NCI-H82 treated with DMSO at 0.1 percent for 48 hours (cell line): ENCODE data around the gene MYL7.

Experiments
- DNase-seq: peaks from one replicate; lab custom pipeline; 2025; ENCODE audit not compliant: unreplicated experiment; lab: John Stamatoyannopoulos, UW

Gene MYL7

DNA sequence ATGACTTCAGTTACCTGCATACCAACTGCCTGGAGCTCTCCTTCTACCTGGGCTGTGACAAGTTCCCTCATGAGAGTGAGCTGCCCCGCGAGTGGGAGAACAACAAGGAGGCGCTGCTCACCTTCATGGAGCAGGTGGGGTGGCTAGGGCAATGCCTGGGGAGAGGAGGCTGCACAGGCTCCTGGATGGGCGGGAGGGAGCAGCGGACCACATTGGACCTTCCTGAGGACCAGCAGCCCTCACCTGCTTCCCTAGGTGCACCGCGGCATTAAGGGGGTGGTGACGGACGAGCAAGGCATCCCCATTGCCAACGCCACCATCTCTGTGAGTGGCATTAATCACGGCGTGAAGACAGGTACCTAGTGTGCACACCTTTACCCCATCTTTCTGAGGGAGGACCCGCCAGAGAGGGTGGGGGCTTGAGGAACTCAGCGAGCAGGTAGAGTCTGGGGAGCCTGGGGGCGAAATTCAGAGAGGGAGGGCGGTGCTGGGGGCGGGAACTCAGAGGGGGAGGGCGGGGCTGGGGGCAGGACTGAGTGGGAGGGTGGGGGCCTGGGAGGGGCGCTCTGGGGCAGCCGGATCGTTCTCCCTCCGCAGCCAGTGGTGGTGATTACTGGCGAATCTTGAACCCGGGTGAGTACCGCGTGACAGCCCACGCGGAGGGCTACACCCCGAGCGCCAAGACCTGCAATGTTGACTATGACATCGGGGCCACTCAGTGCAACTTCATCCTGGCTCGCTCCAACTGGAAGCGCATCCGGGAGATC, 28.0 kb downstream of the MYL7 start:
- no peak for DNase-seq

DNA sequence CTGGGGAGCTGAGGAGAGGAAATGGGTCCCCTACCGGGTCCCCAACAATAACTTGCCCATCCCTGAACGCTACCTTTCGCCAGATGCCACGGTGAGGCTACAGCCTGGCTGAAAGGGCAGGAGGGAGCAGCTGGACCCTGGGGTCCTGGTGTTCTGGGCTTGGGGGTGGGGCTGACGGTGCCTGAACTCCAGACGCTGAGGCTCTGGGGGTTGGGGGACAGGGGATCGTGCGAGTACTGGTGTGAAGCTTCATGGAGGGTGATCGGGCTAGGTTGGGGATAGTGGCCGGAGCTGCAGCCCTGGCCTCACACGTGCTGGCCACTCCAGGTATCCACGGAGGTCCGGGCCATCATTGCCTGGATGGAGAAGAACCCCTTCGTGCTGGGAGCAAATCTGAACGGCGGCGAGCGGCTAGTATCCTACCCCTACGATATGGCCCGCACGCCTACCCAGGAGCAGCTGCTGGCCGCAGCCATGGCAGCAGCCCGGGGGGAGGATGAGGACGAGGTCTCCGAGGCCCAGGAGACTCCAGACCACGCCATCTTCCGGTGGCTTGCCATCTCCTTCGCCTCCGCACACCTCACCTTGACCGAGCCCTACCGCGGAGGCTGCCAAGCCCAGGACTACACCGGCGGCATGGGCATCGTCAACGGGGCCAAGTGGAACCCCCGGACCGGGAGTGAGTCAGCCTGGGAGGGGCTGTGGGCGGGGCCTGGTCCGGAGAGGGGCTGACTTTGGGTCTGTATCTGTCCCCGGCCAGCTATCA, 28.7 kb downstream of the MYL7 start:
- no peak for DNase-seq

DNA sequence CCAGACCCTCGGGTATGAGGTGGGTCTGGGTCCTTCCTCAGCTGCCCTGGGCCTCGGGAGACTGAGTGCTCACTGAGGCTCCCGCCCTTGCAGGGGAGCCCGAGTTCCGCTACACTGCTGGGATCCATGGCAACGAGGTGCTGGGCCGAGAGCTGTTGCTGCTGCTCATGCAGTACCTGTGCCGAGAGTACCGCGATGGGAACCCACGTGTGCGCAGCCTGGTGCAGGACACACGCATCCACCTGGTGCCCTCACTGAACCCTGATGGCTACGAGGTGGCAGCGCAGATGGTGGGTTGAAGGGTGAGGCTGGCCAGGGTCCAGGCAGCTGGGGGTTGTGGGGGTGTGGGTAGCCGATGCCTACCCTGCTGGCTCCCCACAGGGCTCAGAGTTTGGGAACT, 29.4 kb downstream of the MYL7 start:
- no peak for DNase-seq

DNA sequence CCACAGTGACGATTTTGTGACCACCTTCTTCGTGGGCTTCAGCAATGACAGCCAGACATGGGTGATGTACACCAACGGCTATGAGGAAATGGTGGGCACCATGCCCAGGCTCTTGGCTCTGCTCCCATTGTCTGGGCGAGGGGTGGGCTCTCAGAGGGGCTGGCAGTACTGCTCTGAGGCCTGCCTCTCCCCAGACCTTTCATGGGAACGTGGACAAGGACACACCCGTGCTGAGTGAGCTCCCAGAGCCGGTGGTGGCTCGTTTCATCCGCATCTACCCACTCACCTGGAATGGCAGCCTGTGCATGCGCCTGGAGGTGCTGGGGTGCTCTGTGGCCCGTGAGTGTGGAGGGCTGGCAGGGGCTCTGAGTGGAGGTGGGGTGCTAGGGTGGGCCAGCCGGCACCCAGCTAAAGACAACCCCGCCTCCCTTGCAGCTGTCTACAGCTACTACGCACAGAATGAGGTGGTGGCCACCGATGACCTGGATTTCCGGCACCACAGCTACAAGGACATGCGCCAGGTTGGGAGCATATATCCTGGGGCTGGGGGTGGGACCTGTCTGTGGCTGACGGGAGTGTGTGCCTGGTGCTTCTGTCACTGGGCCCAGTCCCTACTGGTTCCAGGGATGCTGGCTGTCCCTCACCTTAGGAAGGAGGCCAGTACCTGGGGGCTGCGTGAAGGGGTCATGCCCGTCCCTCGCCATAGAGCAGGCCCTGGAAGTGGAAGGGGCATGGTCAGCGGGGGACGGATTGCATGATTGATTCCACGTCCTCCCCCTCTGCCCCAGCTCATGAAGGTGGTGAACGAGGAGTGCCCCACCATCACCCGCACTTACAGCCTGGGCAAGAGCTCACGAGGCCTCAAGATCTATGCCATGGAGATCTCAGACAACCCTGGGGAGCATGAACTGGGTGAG, 30.2 kb downstream of the MYL7 start:
- DNase-seq: no peak

DNA sequence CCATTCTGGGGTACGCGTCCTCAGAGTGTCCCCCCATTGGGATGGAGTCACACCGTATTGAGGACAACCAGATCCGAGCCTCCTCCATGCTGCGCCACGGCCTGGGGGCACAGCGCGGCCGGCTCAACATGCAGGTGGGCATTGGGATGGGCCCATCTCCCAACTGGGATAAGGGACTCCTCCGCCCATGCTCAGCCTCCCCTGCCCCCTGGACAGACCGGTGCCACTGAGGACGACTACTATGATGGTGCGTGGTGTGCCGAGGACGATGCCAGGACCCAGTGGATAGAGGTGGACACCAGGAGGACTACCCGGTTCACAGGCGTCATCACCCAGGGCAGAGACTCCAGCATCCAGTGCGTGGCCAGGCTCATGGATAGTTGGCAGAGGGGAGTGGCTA, 31.1 kb downstream of the MYL7 start:
- no peak for DNase-seq

DNA sequence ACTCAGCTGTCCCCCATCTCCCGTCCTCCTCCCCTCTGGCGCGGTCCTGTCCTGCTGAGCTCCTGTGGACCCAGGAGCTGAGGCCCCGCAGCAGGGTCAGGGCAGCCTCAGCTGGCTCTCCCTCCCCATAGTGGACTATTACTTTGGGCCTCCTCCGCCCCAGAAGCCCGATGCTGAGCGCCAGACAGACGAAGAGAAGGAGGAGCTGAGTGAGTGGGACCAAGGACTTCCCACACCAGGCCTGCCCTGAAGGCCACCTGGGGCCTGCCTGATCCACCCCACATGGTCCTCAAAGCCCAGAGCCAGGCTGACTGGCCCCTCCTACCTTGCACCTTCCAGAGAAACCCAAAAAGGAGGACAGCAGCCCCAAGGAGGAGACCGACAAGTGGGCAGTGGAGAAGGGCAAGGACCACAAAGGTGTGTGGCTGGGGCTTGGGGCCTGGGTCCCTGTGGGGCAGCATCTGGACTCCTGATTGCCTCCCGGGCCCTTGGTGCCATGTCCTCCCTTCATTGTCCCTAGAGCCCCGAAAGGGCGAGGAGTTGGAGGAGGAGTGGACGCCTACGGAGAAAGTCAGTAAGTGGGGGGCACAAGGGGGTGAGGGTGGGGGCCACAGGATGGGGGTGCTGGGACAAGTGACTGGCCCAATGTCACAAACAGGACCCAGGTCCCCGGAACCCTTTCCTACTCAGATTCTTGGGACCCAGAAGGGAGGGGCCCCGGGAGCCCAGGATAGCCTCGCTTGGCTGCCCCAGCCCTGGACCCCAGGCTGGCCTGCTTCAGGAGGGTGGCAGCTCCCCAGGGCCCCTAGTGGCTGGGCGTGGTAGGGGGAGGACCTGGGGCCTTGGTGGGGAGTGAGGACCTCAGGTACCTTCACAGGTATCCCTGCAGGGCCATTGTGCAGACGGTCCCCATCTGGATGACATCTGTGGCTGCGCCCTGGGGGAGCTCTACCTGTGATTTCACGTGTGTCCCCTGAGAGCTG, 32.1 kb downstream of the MYL7 start:
- no peak for DNase-seq

DNA sequence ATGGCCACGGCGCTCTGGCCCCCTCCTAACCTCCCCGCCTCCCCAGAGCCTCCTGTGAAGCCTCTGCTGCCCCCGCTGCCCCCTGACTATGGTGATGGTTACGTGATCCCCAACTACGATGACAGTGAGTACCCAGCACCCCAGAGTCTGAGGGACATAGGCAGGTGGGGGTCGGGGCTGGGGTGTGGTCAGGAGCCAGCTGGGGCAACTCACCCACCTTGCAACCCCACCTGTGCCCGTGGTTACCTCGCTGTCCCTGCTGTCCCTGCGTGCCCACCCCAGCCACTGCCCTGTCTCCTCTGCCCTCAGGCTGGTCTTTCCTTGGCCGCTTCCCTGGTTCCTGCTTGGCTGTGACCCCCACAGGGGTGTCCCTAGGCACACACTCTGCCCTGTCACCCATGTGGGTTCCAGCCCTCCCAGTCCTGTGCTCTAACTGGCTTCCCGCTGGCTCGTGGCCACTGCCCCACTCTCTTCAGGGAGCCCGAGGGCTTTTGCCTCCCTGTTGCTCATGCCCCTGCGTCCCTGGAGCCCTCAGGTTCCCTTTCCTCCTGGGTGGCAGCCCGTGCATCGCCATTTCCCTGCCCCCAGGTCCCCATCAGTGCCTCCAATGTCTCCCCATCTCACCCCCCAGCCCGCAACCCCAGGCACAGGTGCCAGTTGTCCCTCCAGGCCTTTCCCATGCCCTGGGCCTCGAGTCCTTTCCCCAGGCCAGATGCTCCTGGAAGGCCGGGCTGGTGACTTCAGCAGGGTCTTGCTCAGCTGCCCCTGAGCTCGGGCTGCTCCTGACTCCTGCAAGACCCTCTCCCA, 33.0 kb downstream of the MYL7 start:
- DNase-seq: no peak

DNA sequence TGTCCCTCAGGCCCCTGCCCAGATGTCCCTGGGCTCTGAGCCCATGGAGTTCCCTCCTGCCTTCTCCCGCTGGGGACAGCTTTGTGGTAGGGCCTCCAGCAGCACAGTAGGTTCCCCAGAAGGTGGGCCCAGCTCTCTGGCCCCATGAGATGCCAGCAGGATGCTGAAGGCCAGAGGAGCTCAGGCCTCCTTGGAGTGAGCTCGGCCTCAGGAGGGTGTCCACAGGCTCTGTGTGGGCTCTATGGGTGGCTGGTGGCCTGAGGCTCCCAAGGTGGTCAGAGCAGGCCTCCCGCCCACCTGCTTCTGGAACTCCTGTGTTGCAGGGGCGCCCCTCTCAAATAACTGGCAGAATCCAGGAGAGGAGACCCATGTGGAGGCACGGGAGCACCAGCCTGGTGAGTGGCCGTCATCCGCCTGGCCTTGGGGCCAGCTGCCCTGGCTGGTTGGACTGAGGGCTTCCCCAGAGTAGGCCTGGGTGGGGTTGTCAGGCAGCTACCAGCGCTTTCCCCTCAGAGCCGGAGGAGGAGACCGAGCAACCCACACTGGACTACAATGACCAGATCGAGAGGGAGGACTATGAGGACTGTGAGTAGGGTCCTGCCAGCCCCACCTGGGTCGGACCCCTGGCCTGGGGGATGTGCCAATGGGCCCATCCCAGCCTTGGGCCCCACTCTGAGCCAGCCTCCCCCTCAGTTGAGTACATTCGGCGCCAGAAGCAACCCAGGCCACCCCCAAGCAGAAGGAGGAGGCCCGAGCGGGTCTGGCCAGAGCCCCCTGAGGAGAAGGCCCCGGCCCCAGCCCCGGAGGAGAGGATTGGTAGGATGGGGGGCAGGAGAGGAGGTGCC, 33.8 kb downstream of the MYL7 start:
- no peak for DNase-seq

DNA sequence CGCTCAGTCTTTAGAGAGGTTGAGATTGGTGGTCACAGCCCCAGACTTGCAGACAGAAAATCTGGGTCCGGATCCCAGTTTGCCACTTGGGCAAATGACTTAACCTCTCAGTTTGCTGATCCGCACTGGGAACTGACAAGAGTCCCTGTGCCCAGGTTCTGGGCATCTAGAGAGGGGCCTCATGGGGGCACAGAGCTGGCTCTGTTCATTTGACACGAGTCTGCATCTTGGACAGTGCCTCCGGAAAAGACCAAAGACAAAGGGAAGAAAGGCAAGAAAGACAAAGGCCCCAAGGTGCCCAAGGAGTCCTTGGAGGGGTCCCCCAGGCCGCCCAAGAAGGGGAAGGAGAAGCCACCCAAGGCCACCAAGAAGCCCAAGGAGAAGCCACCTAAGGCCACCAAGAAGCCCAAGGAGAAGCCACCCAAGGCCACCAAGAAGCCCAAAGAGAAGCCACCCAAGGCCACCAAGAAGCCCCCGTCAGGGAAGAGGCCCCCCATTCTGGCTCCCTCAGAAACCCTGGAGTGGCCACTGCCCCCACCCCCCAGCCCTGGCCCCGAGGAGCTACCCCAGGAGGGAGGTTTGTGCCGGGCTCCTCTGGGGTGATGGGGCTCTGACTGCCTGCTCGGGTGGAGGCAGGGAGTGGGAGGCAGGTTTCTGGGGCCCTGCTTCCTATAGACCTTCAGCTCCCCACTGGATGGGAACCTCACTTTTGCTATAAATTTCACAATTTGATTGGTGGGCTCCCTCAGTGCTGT, 34.6 kb downstream of the MYL7 start:
- DNase-seq: no peak

DNA sequence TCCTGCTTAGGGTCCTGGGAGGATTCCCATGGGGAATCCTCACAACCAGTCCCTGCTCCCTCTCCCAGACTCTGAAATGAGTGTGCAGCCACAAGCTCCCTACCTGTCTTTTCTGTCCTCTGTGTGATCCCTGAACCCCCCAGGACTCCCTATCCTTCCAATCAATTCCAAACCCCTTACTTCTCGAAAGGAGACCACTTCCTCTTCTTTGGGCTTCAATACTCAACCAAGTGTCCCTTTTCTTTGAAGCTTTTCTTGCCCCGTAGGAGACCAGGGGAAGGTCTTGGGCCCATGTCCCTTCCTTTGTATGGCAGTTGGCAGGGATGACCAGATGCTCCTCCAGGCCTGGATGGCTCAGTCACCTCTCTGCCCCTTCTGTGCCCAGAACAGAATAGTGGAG, 35.3 kb downstream of the MYL7 start:
- no peak for DNase-seq

DNA sequence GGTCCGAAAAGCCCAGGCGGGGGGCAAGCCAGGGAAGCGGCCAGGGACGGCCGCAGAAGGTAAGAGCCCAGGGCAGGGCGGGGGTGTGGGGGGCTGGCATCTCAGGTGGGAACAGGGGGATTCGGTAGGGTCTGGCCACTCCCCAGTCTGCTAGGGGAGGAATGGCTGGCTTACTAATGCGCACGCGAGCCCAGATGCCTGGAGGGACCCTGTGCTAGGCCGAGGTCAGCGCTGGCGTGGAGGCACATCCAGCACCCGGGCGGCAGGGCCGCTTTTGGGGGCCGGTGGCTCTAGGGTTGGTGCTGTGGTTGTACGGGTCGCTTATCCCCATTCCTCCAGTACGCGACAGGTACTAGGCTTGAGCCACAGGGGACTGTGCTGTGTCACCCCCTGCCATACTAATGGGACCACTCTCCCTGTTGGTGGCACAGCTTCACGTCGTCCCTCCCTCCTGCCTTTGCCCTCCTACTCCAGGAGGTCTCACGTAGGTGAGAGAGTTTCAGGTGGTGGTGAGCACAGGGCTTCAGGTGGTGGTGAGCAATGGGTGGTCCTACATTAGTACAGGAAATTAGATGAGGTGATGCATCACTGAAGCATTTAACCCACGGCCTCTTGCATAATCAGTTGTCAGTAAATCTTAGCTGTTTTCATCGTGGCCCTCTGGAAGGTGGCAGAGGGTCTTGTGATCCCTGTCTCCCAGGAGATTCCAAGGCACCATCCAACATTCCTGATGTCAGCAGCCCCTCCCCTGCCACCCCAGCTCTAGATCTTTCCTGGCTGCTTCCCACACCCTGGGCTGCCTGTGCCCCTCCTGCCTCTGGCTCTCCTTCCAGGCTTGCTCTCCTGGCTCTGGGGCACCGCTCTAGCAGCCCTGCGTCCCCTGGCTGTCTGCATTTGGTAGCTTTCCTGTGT, 36.0 kb downstream of the MYL7 start:
- DNase-seq: no peak

DNA sequence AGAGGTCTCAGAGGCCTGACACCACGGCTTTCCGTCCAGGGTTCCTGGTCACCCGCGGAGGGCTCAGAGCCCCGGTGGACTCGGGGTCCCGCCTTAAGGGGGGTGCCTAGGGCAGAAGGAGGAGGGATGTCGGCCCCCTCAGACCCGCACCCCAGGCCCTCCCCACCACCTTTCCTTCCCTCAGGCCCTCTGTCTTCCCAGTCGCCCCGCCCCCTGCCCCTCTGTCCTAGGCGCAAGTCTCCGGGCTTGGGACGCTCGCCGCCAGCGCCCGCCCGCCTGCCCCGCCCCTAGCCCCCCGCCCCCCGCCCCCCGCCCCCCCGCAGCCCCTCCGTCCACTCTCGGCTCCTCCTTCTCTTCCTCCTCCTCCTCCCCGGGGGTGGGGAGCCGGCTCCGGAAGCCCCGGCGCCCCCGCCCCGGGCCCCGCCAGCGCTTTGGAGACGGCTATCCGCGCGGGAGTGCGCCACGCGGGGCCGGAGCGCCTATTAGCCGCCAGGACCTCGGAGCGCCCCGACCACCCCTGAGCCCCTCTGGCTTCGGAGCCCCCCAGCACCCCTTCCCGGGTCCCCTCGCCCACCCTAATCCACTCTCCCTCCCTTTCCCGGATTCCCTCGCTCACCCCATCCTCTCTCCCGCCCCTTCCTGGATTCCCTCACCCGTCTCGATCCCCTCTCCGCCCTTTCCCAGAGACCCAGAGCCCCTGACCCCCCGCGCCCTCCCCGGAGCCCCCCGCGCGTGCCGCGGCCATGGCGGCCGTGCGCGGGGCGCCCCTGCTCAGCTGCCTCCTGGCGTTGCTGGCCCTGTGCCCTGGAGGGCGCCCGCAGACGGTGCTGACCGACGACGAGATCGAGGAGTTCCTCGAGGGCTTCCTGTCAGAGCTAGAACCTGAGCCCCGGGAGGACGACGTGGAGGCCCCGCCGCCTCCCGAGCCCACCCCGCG, 36.9 kb downstream of the MYL7 start, which contains the start of gene AEBP1:
Gene AEBP1 (plus strand): TSS at position 423 of the 937 bp plus-strand sequence. CDS start 321 bp downstream, at position 744.
- DNase-seq: peak; percentile 21

DNA sequence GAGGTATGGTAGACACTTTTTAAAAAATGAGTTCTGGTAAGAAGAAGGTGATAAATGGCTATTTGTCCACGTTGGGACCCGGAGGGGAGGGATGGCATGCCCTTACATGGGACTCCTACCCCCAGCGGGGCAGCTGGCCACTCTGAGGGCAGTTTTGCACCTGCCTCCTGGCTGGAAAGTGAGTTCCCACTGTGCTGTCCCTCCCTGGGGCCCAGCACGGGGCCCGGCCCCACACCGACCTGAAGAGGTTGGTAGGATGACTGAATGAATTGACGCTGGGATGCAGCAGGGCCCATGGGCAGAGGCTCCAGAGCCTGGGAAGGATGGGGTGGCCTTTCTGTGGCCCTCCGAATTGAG, 37.6 kb downstream of the MYL7 start:
- no peak for DNase-seq

DNA sequence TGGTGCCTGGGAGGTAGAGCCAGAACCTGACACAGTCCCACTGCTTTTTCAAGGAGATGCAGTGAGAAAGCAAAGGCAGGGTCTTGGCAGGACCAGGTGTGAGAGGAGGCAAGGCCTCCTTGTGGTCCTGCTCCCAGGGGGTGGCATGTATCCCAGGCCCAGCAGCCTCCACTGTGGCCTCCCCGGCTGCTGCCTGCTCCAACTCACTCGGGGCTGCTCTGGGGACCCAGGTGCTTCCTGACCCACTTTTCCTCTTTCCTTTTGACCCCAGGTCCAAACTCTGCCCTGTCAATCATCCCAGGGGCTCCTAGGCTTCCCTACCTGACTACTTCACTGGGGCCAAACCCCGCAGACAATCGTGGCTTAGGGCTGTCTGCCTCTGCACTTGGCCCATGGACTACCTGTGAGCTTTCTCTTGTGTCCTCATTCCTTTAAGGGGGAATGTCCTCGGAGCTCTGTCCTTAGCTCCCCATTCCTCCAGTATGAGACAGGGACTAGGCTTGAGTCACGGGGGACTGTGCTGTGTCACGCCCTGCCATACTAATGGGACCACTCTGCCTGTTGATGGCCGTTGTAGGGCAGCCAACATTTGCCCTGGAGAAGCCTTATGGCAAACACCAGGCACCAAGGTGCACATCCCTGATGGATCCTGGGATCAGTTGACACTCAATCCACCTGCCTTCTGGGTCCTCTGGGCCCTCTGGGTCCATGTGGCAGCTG, 38.1 kb downstream of the MYL7 start:
- DNase-seq: no peak
